Kidney epithelial cell (primary cell): Measurements from ENCODE around the gene THSD4. TPM values are rescaled to one million over a fixed set of nuclear protein-coding genes. Genes with fewer than 3 reads are reported as not detected.

Experiments
- DNase-seq: peaks from one replicate; pipeline ENCODE4 v3.0.0-alpha.2; 2010; ENCODE audit warnings: low read depth
- H3K27me3 ChIP-seq: 2 replicates; pipeline ENCODE4 v1.6.0; 2011; ENCODE audit warnings: low read length; ENCODE audit not compliant: control insufficient read depth, insufficient read depth
- H3K36me3 ChIP-seq: 2 replicates; pipeline ENCODE4 v1.5.1; 2011; ENCODE audit warnings: low read length; ENCODE audit not compliant: control insufficient read depth, insufficient read depth
- H3K4me3 ChIP-seq: 2 replicates; pipeline ENCODE4 v1.5.1; 2011; ENCODE audit warnings: low read depth, mild to moderate bottlenecking, control low read depth, low read length
- CTCF ChIP-seq: IDR thresholded peaks from 2 replicates; pipeline ENCODE4 v1.5.1; 2011; ENCODE audit warnings: mild to moderate bottlenecking, moderate library complexity, low read length, control low read depth, inconsistent platforms; ENCODE audit not compliant: insufficient read depth, poor library complexity, severe bottlenecking
- total RNA-seq: library from RNA; depleted of rRNA; stranded (reverse); fragments of >200 nt; gene quantifications from 2 replicates; pipeline ENCODE4 v1.2.3, GENCODE V29; 2015

Gene THSD4
- total RNA-seq, 1 donor from 2014 or later = 17.7 TPM

GRCh38 chr15:71220828-71221227, 105.6 kb downstream of the THSD4 start:
- H3K36me3 ChIP-seq = no peaks in the 10 kb centered on the region
- DNase-seq = no peak
- TF ChIP-seq CTCF = no peak
- no peak overlapping the region for H3K4me3 ChIP-seq
- H3K27me3 ChIP-seq = no peaks in the 10 kb centered on the region

- DNase-seq = no peak
- Histone ChIP-seq H3K4me3 (no peak overlapping the region), H3K27me3 (no peaks in the 10 kb centered on the region), H3K36me3 (no peaks in the 10 kb centered on the region)
- no peak for TF ChIP-seq CTCF
These were observed 106.1 kb downstream of the THSD4 start for GRCh38 chr15:71221417-71221816.

GRCh38 chr15:71223516-71223915, 108.2 kb downstream of the THSD4 start:
- TF ChIP-seq CTCF = no peak
- no peaks in the 10 kb centered on the region for H3K27me3 ChIP-seq
- H3K36me3 ChIP-seq = no peaks in the 10 kb centered on the region
- no peak for DNase-seq
- H3K4me3 ChIP-seq = no peak overlapping the region

GRCh38 chr15:71224024-71224423, 108.8 kb downstream of the THSD4 start:
- H3K4me3 ChIP-seq = no peak overlapping the region
- TF ChIP-seq CTCF = no peak
- no peak for DNase-seq
- no peaks in the 10 kb centered on the region for H3K27me3 ChIP-seq
- H3K36me3 ChIP-seq = no peaks in the 10 kb centered on the region

GRCh38 chr15:71225851-71226250, 110.6 kb downstream of the THSD4 start:
- no peaks in the 10 kb centered on the region for H3K27me3 ChIP-seq
- no peak overlapping the region for H3K4me3 ChIP-seq
- no peak for TF ChIP-seq CTCF
- no peak for DNase-seq
- no peaks in the 10 kb centered on the region for H3K36me3 ChIP-seq
